GM23338 (cell line): Measurements from ENCODE around the gene ITGA1. TPM values are rescaled to one million over a fixed set of nuclear protein-coding genes. Genes with fewer than 3 reads are reported as not detected.

Experiments used
- ATAC-seq: fragments of 200-7000 bp; cut with Tn5 transposase; 3 replicates; pipeline ENCODE4 v1.9.1; 2020
- DNase-seq: peaks from one replicate; pipeline ENCODE4 v3.0.0-alpha.2; 2015; ENCODE audit warnings: low spot score
- H2AFZ ChIP-seq: fragments of 200-600 bp; sonication (generic); 2 replicates; pipeline ENCODE4 v1.8.0; 2016; ENCODE audit warnings: antibody characterized with exemption, mild to moderate bottlenecking, moderate library complexity
- H3F3A ChIP-seq: fragments of 200-600 bp; sonication (generic); replicated peaks from 2 replicates; pipeline ENCODE4 v1.8.0; 2017; ENCODE audit warnings: antibody characterized with exemption, mixed run types, low read depth
- H3K27ac ChIP-seq: fragments of 200-600 bp; sonication (generic); 2 replicates; pipeline ENCODE4 v1.6.1; 2016; ENCODE audit warnings: low read depth
- H3K27me3 ChIP-seq: fragments of 200-600 bp; sonication (generic); 2 replicates; pipeline ENCODE4 v1.8.0; 2016; ENCODE audit warnings: mild to moderate bottlenecking, mixed run types, moderate library complexity; ENCODE audit not compliant: insufficient read depth
- H3K36me3 ChIP-seq: fragments of 200-600 bp; sonication (generic); 2 replicates; pipeline ENCODE4 v1.8.0; 2016; ENCODE audit warnings: mild to moderate bottlenecking; ENCODE audit not compliant: insufficient read depth
- H3K4me1 ChIP-seq: fragments of 200-600 bp; sonication (generic); 2 replicates; pipeline ENCODE4 v1.8.0; 2016; ENCODE audit warnings: mild to moderate bottlenecking, moderate library complexity; ENCODE audit not compliant: insufficient read depth
- H3K4me2 ChIP-seq: fragments of 200-600 bp; sonication (generic); 2 replicates; pipeline ENCODE4 v1.7.1; 2017; ENCODE audit warnings: mixed run types
- H3K4me3 ChIP-seq: fragments of 200-600 bp; sonication (generic); 2 replicates; pipeline ENCODE4 v1.6.1; 2016; ENCODE audit warnings: mixed run types
- H3K79me2 ChIP-seq: fragments of 200-600 bp; sonication (generic); replicated peaks from 2 replicates; pipeline ENCODE4 v1.8.0; 2017; ENCODE audit warnings: mild to moderate bottlenecking; ENCODE audit not compliant: insufficient read depth
- H3K9me2 ChIP-seq: fragments of 200-600 bp; sonication (generic); 2 replicates; pipeline ENCODE4 v1.8.0; 2017; ENCODE audit not compliant: insufficient read depth
- H4K20me1 ChIP-seq: fragments of 200-600 bp; sonication (generic); replicated peaks from 2 replicates; pipeline ENCODE4 v1.8.0; 2017; ENCODE audit warnings: mild to moderate bottlenecking; ENCODE audit not compliant: insufficient read depth
- H3K27ac Mint-ChIP-seq: 2 replicates; pipeline ENCODE4 v1.8.0; 2020; ENCODE audit warnings: inconsistent platforms, mild to moderate bottlenecking, moderate library complexity, mixed read lengths
- H3K27me3 Mint-ChIP-seq: 3 replicates; pipeline ENCODE4 v1.8.0; 2022; ENCODE audit warnings: low read depth, mild to moderate bottlenecking, moderate library complexity, mixed read lengths, inconsistent platforms; ENCODE audit not compliant: insufficient read depth, poor library complexity
- H3K36me3 Mint-ChIP-seq: 3 replicates; pipeline ENCODE4 v1.8.0; 2021; ENCODE audit warnings: low read depth, mild to moderate bottlenecking, inconsistent platforms, moderate library complexity, mixed read lengths
- H3K4me1 Mint-ChIP-seq: 3 replicates; pipeline ENCODE4 v1.8.0; 2020; ENCODE audit warnings: mild to moderate bottlenecking, inconsistent platforms, mixed read lengths
- H3K4me3 Mint-ChIP-seq: 3 replicates; pipeline ENCODE4 v1.8.0; 2021; ENCODE audit warnings: moderate library complexity, mild to moderate bottlenecking, inconsistent platforms, mixed read lengths
- H3K9me3 Mint-ChIP-seq: 3 replicates; pipeline ENCODE4 v1.8.0; 2020; ENCODE audit warnings: moderate library complexity, mild to moderate bottlenecking, inconsistent platforms, mixed read lengths
- CREB1 ChIP-seq: fragments of 250-450 bp; sonication (Bioruptor Pico); IDR thresholded peaks from 2 replicates; pipeline ENCODE4 v1.5.0; 2020; ENCODE audit warnings: low read depth, mild to moderate bottlenecking, moderate library complexity
- EZH2 ChIP-seq: fragments of 200-600 bp; sonication (generic); IDR thresholded peaks from one replicate; pipeline ENCODE4 v1.8.0; 2017; ENCODE audit warnings: antibody characterized with exemption, mild to moderate bottlenecking, low read depth; ENCODE audit not compliant: unreplicated experiment
- EZH2phosphoT487 ChIP-seq: fragments of 200-600 bp; sonication (generic); IDR thresholded peaks from one replicate; pipeline ENCODE4 v1.8.1; 2018; ENCODE audit warnings: antibody characterized with exemption; ENCODE audit not compliant: unreplicated experiment
- NANOG ChIP-seq: IDR thresholded peaks from 2 replicates; pipeline ENCODE4 v1.6.1; 2016; ENCODE audit warnings: antibody characterized with exemption, borderline replicate concordance
- POLR2AphosphoS5 ChIP-seq: IDR thresholded peaks from 2 replicates; pipeline ENCODE4 v1.6.1; 2016; ENCODE audit warnings: antibody characterized with exemption, low read depth
- STAT1 ChIP-seq: IDR thresholded peaks from one replicate; pipeline ENCODE4 v1.6.1; 2016; ENCODE audit warnings: antibody characterized with exemption; ENCODE audit not compliant: unreplicated experiment
- ZNF114 ChIP-seq: fragments of 250-450 bp; sonication (Bioruptor Pico); IDR thresholded peaks from 2 replicates; pipeline ENCODE4 v1.5.0; 2020; ENCODE audit warnings: mild to moderate bottlenecking, moderate library complexity
- ZNF331 ChIP-seq: fragments of 250-450 bp; sonication (Bioruptor Pico); IDR thresholded peaks from 2 replicates; pipeline ENCODE4 v1.5.0; 2020; ENCODE audit warnings: low read depth, mild to moderate bottlenecking, moderate library complexity
- polyA plus RNA-seq: library from polyadenylated mRNA; unstranded; fragments of >200 nt; fragmentation: Nextera tagmentation; extraction: Ambion mirVana; gene quantifications from 2 replicates; pipeline ENCODE4 v1.2.1, GENCODE V29; 2016
- total RNA-seq: library from RNA; depleted of rRNA; stranded (reverse); fragments of >200 nt; shearing (Covaris generic); gene quantifications from 2 replicates; pipeline ENCODE4 v1.2.3, GENCODE V29; 2014
- TF ChIP-seq, protein P1 (sequence below): fragments of 250-450 bp; sonication (Bioruptor Pico); IDR thresholded peaks from 2 replicates; pipeline ENCODE4 v1.5.0; 2020; ENCODE audit warnings: mild to moderate bottlenecking, moderate library complexity
- TF ChIP-seq, protein P2 (sequence below): IDR thresholded peaks from one replicate; pipeline ENCODE4 v1.6.1; 2018; ENCODE audit warnings: antibody characterized with exemption; ENCODE audit not compliant: unreplicated experiment

ITGA1 gene
- total and polyA plus RNA-seq, 2 experiments from 2014 or later: 1.8 to 4.9 TPM

DNA sequence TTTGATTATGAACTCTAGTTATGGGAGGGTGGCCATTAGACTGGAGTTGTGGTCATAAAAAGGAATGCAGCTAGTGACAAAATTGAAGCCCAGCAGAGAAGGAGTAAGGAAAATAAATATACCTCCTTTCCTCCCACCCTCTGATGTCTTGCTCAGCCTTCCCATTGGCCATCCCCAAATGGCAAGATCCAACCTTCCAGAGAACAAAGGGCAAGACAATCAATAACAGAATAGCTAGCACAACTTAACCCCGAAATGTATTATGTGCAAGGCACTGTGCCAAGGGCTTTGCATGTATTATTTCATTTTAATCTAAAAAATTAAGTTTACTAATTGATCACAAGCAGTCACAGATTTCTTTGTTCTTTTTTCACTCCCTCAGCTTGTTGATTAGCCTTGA lies 3.6 kb downstream of the ITGA1 start:
- Histone ChIP-seq H3K9me2 (no peaks in the 10 kb centered on the region), H3F3A (0 out of 2 replicates have a peak, but pooled peaks cover 6% of the 10 kb centered on the region), H3K4me1 (peaks cover 13% of the 10 kb centered on the region), H3K79me2 (no peaks in the 10 kb centered on the region; the same call in 1 of the 2 replicates), H4K20me1 (no peaks in the 10 kb centered on the region), H2AFZ (no peak overlapping the region), H3K27me3 (no peaks in the 10 kb centered on the region), H3K4me2 (no peak overlapping the region), H3K4me3 (no peak overlapping the region), H3K36me3 (no peaks in the 10 kb centered on the region), H3K27ac (no peak overlapping the region)
- DNase-seq (no peak), ATAC-seq (no peak)
- H3K36me3 Mint-ChIP-seq: no peaks in the 10 kb centered on the region
- H3K27ac Mint-ChIP-seq: no peak overlapping the region
- H3K9me3 Mint-ChIP-seq: no peaks in the 10 kb centered on the region
- H3K4me3 Mint-ChIP-seq: no peak overlapping the region
- H3K27me3 Mint-ChIP-seq: peaks cover 6% of the 10 kb centered on the region
- peaks cover 22% of the 10 kb centered on the region for H3K4me1 Mint-ChIP-seq
- no peak for TF ChIP-seq ZNF331 (CRISPR knock-in tag)
- no peak for TF ChIP-seq POLR2AphosphoS5
- TF ChIP-seq ZNF114 (CRISPR knock-in tag): no peak
- TF ChIP-seq, protein P1, sequence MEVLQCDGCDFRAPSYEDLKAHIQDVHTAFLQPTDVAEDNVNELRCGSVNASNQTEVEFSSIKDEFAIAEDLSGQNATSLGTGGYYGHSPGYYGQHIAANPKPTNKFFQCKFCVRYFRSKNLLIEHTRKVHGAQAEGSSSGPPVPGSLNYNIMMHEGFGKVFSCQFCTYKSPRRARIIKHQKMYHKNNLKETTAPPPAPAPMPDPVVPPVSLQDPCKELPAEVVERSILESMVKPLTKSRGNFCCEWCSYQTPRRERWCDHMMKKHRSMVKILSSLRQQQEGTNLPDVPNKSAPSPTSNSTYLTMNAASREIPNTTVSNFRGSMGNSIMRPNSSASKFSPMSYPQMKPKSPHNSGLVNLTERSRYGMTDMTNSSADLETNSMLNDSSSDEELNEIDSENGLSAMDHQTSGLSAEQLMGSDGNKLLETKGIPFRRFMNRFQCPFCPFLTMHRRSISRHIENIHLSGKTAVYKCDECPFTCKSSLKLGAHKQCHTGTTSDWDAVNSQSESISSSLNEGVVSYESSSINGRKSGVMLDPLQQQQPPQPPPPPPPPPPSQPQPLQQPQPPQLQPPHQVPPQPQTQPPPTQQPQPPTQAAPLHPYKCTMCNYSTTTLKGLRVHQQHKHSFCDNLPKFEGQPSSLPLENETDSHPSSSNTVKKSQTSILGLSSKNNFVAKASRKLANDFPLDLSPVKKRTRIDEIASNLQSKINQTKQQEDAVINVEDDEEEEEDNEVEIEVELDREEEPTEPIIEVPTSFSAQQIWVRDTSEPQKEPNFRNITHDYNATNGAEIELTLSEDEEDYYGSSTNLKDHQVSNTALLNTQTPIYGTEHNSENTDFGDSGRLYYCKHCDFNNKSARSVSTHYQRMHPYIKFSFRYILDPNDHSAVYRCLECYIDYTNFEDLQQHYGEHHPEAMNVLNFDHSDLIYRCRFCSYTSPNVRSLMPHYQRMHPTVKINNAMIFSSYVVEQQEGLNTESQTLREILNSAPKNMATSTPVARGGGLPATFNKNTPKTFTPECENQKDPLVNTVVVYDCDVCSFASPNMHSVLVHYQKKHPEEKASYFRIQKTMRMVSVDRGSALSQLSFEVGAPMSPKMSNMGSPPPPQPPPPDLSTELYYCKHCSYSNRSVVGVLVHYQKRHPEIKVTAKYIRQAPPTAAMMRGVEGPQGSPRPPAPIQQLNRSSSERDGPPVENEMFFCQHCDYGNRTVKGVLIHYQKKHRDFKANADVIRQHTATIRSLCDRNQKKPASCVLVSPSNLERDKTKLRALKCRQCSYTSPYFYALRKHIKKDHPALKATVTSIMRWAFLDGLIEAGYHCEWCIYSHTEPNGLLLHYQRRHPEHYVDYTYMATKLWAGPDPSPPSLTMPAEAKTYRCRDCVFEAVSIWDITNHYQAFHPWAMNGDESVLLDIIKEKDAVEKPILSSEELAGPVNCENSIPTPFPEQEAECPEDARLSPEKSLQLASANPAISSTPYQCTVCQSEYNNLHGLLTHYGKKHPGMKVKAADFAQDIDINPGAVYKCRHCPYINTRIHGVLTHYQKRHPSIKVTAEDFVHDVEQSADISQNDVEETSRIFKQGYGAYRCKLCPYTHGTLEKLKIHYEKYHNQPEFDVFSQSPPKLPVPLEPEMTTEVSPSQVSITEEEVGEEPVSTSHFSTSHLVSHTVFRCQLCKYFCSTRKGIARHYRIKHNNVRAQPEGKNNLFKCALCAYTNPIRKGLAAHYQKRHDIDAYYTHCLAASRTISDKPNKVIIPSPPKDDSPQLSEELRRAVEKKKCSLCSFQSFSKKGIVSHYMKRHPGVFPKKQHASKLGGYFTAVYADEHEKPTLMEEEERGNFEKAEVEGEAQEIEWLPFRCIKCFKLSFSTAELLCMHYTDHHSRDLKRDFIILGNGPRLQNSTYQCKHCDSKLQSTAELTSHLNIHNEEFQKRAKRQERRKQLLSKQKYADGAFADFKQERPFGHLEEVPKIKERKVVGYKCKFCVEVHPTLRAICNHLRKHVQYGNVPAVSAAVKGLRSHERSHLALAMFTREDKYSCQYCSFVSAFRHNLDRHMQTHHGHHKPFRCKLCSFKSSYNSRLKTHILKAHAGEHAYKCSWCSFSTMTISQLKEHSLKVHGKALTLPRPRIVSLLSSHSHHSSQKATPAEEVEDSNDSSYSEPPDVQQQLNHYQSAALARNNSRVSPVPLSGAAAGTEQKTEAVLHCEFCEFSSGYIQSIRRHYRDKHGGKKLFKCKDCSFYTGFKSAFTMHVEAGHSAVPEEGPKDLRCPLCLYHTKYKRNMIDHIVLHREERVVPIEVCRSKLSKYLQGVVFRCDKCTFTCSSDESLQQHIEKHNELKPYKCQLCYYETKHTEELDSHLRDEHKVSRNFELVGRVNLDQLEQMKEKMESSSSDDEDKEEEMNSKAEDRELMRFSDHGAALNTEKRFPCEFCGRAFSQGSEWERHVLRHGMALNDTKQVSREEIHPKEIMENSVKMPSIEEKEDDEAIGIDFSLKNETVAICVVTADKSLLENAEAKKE (CRISPR knock-in tag): no peak
- no peak for TF ChIP-seq EZH2

DNA sequence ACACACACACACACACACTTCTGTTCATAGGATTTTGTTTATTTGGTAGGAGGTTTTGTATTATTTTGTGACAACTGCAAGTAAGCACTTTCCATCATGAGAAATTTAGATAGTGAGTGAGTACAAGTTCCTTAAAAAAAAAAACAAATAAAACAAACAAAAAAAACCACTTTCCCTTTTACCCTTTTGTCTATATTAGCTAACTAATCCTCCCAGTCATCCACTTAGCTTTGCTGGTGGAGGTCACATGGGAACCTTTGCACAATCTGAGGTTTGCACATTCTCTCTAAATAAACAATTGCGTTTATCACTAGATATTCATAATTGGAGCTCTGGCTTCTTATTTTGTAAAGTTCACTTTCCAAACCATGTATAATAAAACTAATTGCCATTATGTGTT lies 6.8 kb downstream of the ITGA1 start:
- no peak for ATAC-seq
- H3K4me1 ChIP-seq: peaks cover 30% of the 10 kb centered on the region
- no peaks in the 10 kb centered on the region for H3K36me3 Mint-ChIP-seq
- TF ChIP-seq STAT1: no peak
- no peak for TF ChIP-seq EZH2phosphoT487
- TF ChIP-seq POLR2AphosphoS5: no peak
- no peak for TF ChIP-seq ZNF331 (CRISPR knock-in tag)
- TF ChIP-seq NANOG: no peak
- no peak for TF ChIP-seq CREB1
- TF ChIP-seq ZNF114 (CRISPR knock-in tag): no peak
- TF ChIP-seq, protein P2, sequence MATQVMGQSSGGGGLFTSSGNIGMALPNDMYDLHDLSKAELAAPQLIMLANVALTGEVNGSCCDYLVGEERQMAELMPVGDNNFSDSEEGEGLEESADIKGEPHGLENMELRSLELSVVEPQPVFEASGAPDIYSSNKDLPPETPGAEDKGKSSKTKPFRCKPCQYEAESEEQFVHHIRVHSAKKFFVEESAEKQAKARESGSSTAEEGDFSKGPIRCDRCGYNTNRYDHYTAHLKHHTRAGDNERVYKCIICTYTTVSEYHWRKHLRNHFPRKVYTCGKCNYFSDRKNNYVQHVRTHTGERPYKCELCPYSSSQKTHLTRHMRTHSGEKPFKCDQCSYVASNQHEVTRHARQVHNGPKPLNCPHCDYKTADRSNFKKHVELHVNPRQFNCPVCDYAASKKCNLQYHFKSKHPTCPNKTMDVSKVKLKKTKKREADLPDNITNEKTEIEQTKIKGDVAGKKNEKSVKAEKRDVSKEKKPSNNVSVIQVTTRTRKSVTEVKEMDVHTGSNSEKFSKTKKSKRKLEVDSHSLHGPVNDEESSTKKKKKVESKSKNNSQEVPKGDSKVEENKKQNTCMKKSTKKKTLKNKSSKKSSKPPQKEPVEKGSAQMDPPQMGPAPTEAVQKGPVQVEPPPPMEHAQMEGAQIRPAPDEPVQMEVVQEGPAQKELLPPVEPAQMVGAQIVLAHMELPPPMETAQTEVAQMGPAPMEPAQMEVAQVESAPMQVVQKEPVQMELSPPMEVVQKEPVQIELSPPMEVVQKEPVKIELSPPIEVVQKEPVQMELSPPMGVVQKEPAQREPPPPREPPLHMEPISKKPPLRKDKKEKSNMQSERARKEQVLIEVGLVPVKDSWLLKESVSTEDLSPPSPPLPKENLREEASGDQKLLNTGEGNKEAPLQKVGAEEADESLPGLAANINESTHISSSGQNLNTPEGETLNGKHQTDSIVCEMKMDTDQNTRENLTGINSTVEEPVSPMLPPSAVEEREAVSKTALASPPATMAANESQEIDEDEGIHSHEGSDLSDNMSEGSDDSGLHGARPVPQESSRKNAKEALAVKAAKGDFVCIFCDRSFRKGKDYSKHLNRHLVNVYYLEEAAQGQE: no peak

More for the DNA sequence above, 6.8 kb downstream of the ITGA1 start:
- Mint-ChIP-seq H3K4me1 (peaks cover 32% of the 10 kb centered on the region; the same call in 2 of the 3 replicates), H3K4me3 (no peak overlapping the region), H3K27ac (no peak overlapping the region; the same call in 1 of the 2 replicates), H3K9me3 (no peaks in the 10 kb centered on the region), H3K27me3 (peaks cover 5% of the 10 kb centered on the region)
- Histone ChIP-seq H3K9me2 (no peaks in the 10 kb centered on the region), H3K79me2 (peaks cover 4% of the 10 kb centered on the region), H3K4me3 (no peak overlapping the region), H3K27ac (no peak overlapping the region), H4K20me1 (no peaks in the 10 kb centered on the region), H3K4me2 (no peak overlapping the region), H3K27me3 (no peaks in the 10 kb centered on the region), H3K36me3 (no peaks in the 10 kb centered on the region), H3F3A (no peaks in the 10 kb centered on the region), H2AFZ (no peak overlapping the region)
- no peak for DNase-seq
